A673 (cell line): ENCODE measurements around the gene BCAM. TPM values are rescaled to one million over a fixed set of nuclear protein-coding genes. Genes with fewer than 3 reads are reported as not detected.
"Not testable (repeated sequence)": the region's sequence is repeated elsewhere in the genome, so short reads cannot be mapped to it uniquely, and the experiment has no call there.

Experiments
- BruUV-seq: library from RNA; stranded (reverse); fragments of 400-500 nt; replicated peaks from 2 replicates; lab custom pipeline; 2021; lab: Mats Ljungman, UMichigan
- CTCF ChIA-PET: fragments of 300-600 bp; sonication (Branson Sonifier 250); formaldehyde crosslinking; loops from one replicate; lab custom pipeline; 2022; ENCODE audit warnings: antibody characterized with exemption; lab: Charles Lee
- POLR2A ChIA-PET: fragments of 300-600 bp; sonication (Branson Sonifier 250); formaldehyde crosslinking; loops from one replicate; lab custom pipeline; 2022; ENCODE audit warnings: antibody characterized with exemption; ENCODE audit not compliant: low non-redundant PET; lab: Charles Lee
- DNase-seq: peaks from one replicate; pipeline ENCODE4 v3.0.0-alpha.2; 2015; ENCODE audit warnings: low spot score
- H3K27ac ChIP-seq: fragments of 200-600 bp; sonication (generic); 2 replicates; pipeline ENCODE4 v1.5.1; 2016; ENCODE audit warnings: mixed run types, low read depth, mild to moderate bottlenecking, mixed read lengths, antibody characterized with exemption, low read length; ENCODE audit not compliant: poor library complexity, severe bottlenecking
- H3K27me3 ChIP-seq: fragments of 200-600 bp; sonication (generic); replicated peaks from 2 replicates; pipeline ENCODE4 v1.6.1; 2017; ENCODE audit warnings: mixed run types, low read depth, mild to moderate bottlenecking, mixed read lengths, antibody characterized with exemption, low read length; ENCODE audit not compliant: insufficient read depth, poor library complexity
- H3K36me3 ChIP-seq: fragments of 200-600 bp; sonication (generic); 2 replicates; pipeline ENCODE4 v1.6.1; 2016; ENCODE audit warnings: mixed run types, mild to moderate bottlenecking, mixed read lengths, antibody characterized with exemption, low read length; ENCODE audit not compliant: insufficient read depth, poor library complexity, severe bottlenecking
- H3K4me1 ChIP-seq: fragments of 200-600 bp; sonication (generic); 2 replicates; pipeline ENCODE4 v1.6.1; 2017; ENCODE audit warnings: mixed run types, mild to moderate bottlenecking, mixed read lengths, antibody characterized with exemption, low read length; ENCODE audit not compliant: insufficient read depth, poor library complexity, severe bottlenecking
- H3K4me3 ChIP-seq: fragments of 200-600 bp; sonication (generic); 2 replicates; pipeline ENCODE4 v1.5.1; 2016; ENCODE audit warnings: low read depth, mixed run types, mild to moderate bottlenecking, mixed read lengths, low read length; ENCODE audit not compliant: poor library complexity, severe bottlenecking
- H3K9me3 ChIP-seq: fragments of 200-600 bp; sonication (generic); 2 replicates; pipeline ENCODE4 v1.6.1; 2016; ENCODE audit warnings: mixed run types, low read depth, mild to moderate bottlenecking, mixed read lengths, antibody characterized with exemption, low read length; ENCODE audit not compliant: poor library complexity, severe bottlenecking
- CTCF ChIP-seq: fragments of 300-800, 200-600 bp; sonication (generic); conservative IDR thresholded peaks from 2 replicates; pipeline ENCODE4 v1.5.1; 2017; ENCODE audit warnings: low read depth, mild to moderate bottlenecking, antibody characterized with exemption, low read length, moderate library complexity, mixed read lengths
- EZH2 ChIP-seq: fragments of 200-600 bp; sonication (generic); IDR thresholded peaks from 2 replicates; pipeline ENCODE4 v1.6.1; 2017; ENCODE audit warnings: borderline replicate concordance, low read depth, mild to moderate bottlenecking, mixed read lengths, antibody characterized with exemption, low read length; ENCODE audit not compliant: poor library complexity, severe bottlenecking
- intact Hi-C: fragments of 100-400 bp; cut with micrococcal nuclease; formaldehyde crosslinking; loops from one replicate; pipeline ENCODE4 v1.10.0; 2022; ENCODE audit not compliant: unreplicated experiment
- total RNA-seq: library from RNA; stranded (reverse); gene quantifications from 2 replicates; pipeline ENCODE4 v1.2.3, GENCODE V29; 2021

The BCAM gene
- total RNA-seq, 1 experiment from 2014 or later: 3.4 TPM

- Histone ChIP-seq H3K9me3 (no peaks in the 10 kb centered on the region), H3K27me3 (peaks cover 3% of the 10 kb centered on the region), H3K4me1 (peaks cover 5% of the 10 kb centered on the region), H3K36me3 (no peaks in the 10 kb centered on the region), H3K27ac (no peak overlapping the region), H3K4me3 (no peak overlapping the region)
- BruUV-seq: no TSS peak
- POLR2A ChIA-PET: no interaction called here
- CTCF ChIA-PET: no interaction called here
- TF ChIP-seq EZH2 (no peak), CTCF (no peak)
- DNase-seq: no peak
- intact Hi-C loops: no loop called here
These were observed 15.9 kb downstream of the BCAM start for GRCh38 chr19:44824761-44825160.

- H3K4me3 ChIP-seq, H3K4me1 ChIP-seq, BruUV-seq, H3K9me3 ChIP-seq, CTCF ChIA-PET, H3K36me3 ChIP-seq, DNase-seq, intact Hi-C loops, H3K27me3 ChIP-seq, H3K27ac ChIP-seq, POLR2A ChIA-PET: not testable (repeated sequence)
These were observed 24.0 kb downstream of the BCAM start for GRCh38 chr19:44832875-44833274.

- H3K27me3 ChIP-seq, CTCF ChIA-PET, H3K4me1 ChIP-seq, BruUV-seq, H3K27ac ChIP-seq, DNase-seq, H3K9me3 ChIP-seq, intact Hi-C loops, POLR2A ChIA-PET, H3K36me3 ChIP-seq, H3K4me3 ChIP-seq: not testable (repeated sequence)
These were observed 25.5 kb downstream of the BCAM start for GRCh38 chr19:44834399-44834798.

- Histone ChIP-seq H3K27me3 (no peaks in the 10 kb centered on the region), H3K9me3 (no peaks in the 10 kb centered on the region), H3K27ac (no peak overlapping the region), H3K36me3 (no peaks in the 10 kb centered on the region), H3K4me3 (no peak overlapping the region), H3K4me1 (no peaks in the 10 kb centered on the region)
- TF ChIP-seq EZH2 (no peak), CTCF (no peak)
- POLR2A ChIA-PET: no interaction called here
- intact Hi-C loops: no loop called here
- BruUV-seq: no TSS peak
- CTCF ChIA-PET: no interaction called here
- no peak for DNase-seq
These were observed 30.4 kb downstream of the BCAM start for GRCh38 chr19:44839276-44839675.
